HG02678 (cell line): ENCODE measurements around the gene EDARADD.
A peak's percentile ranks its signal among the peaks of the same experiment; 100 is the strongest.
"Not testable (repeated sequence)": the region's sequence is repeated elsewhere in the genome, so short reads cannot be mapped to it uniquely, and the experiment has no call there.

Experiments used
- ATAC-seq: cut with Tn5 transposase; IDR thresholded peaks from one replicate; pipeline ENCODE4 v1.9.1; 2021; ENCODE audit warnings: mild to moderate bottlenecking, moderate library complexity; ENCODE audit not compliant: unreplicated experiment

The EDARADD gene

DNA sequence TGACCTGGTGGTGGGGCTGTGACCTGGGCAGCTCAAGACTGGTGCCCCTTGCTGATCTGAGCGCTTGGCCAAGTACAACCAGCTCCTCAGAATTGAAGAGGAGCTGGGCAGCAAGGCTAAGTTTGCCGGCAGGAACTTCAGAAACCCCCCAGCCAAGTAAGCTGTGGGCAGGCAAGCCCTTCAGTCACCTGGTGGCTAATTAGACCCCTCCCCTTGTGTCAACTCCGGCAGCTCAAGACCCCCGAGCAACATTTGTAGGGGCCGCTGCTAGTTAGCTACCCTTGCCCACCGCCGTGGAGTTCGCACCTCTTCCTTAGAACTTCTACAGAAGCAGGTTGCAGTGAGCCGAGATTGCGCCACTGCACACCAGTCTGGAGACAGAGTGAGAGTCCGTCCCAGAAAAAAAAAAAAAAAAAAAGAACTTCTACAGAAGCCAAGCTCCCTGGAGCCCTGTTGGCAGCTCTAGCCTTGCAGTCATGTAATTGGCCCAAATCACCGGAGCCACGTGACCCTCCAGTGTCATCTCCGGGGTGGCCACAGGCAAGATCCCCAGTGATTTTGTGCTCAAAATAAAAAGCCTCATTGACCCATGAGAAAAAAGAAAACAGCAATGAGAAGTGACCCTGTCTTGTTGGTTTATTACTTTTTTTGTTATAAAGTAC is 90.4 kb downstream of the EDARADD start:
- ATAC-seq = no peak

DNA sequence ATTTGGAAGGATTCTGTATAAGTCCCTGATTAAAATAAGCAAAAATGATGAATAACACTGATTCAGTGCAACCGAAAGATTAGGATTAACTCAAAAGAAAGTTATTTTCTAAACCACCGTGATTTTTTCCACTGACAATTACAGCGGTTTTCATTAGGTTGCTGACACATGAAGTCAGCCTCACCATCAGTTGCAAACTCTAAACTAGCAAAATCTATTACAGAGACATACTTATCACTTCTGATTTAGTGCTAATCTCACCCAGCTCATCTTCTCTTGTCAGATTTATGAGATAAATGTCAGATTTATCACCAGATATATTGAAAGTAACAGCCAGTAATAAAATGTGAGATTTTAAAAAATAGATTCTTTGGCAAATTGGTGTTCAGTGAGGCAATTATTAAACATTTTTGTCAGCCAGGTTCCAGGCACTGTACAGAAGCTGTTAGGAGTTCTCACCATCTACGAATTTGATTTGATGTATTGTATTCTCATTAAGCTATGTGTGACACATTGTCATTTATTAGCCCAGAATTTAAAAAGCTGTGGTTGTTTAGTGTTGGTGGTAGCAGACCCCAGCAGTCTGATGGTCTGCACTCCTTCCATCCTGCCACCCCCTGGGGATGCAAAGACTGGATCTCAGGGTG is 92.4 kb downstream of the EDARADD start:
- no peak for ATAC-seq

DNA sequence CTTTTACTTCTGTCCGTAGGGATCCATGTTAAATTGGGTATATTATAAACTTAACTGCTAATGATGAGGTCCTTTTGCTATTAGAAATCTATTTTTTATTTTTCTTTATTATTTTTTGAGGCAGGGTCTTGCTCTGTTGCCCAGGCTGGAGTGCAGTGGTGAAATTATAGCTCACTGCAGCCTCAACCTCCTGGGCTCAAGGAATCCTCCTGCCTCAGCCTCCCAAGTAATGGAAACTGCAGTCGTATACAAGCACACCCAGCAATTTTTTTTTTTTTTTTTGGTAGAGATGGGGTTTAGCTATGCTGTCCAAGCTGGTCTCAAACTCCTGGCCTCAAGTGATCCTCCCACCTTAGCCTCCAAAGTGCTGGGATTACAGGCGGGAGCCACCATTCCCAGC is 95.1 kb downstream of the EDARADD start:
- not testable (repeated sequence) for ATAC-seq

DNA sequence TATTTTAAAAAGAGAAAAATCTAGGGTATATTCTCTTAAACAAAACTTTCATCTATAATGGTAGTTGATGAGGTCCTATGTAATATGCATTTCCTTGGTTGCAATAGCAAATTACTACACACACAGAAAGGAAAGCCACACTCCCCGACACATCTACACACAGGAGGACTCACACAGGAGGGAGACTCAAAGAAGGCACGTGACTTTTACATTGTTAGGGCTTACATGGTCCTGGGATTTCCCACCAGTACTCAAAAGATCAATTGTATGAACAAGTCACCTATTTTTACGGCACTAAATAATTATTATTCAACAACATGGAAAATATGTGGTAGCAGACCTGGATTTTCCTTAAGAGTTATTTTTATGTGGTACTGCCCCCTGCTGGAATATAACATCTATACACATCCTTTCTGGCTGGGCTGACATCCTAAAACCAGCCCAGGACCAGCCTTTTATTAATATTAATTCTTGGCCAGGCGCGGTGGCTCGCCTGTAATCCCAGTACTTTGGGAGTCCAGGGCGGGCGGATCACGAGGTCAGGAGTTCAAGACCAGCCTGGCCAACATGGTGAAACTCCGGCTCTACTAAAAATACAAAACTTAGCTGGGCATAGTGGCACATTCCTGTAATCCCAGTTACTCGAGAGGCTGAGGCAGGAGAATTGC is 95.8 kb downstream of the EDARADD start:
- no peak for ATAC-seq

DNA sequence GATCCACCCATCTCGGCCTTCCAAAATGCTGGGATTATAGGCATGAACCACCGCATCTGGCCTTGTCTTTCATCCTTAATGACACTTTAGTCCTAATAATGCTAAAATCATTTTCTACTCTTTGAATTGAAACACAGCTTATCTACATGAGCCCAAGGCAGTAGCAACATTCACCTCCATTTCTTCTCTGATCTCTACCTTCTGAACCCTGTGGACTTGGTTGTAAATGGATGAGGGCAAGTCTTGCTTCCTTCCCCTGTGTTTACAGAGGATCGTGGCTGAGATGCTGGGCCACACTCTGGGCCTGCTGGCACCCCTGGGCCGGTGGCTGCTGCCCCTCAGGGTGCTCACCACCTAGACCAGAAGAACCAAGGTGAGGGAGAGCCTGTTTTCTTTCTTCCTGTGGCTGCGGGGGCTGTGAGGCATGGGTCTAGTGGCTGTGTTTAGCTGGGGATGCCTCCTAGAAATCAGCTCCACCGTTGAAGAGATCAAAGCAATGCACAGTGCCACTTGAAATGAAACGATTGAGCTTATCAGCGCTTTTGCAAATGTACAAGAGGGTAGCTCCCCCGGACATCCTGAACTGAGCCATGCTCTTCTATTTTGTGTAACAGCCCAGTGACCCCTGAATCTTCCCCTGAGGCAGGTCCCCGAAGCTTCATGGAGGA is 97.5 kb downstream of the EDARADD start:
- ATAC-seq = no peak

DNA sequence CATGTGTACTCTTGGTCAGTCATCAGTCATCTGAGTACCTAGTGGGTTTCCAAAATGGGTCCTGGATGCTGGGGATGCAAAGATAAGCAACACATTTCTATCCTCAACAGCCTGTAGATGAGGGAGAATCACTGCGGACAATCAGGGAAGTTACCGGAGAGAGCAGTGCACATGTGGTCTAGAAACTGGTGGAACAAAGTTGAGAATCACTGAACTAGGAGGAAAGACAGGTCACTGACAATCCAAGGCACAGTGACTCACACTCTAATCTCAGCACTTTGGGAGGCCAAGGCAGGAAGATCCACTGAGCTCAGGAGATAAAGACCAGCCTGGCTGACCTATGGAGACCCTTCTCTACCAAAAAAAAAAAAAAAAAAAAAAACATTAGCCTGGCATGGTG is 98.3 kb downstream of the EDARADD start:
- no peak for ATAC-seq

DNA sequence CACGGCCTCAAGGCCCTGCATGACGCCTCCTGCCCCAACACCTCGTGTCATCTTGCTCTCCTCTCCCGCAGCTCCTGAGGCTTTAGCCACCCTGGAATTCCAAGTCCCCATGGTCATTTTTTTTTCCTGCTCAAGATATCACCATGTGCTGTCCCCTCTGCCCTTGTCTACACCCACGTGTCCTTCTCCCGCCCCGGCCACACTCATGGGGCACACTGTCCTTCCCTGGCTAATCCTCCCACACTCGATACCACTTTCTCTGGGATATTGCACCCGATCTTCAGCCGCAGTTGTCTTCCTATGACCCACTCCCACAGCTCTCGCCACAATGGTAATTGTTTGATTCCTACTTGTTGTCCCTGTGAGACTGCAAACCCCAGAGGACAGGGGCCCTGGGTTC is 100.0 kb downstream of the EDARADD start:
- ATAC-seq = no peak

DNA sequence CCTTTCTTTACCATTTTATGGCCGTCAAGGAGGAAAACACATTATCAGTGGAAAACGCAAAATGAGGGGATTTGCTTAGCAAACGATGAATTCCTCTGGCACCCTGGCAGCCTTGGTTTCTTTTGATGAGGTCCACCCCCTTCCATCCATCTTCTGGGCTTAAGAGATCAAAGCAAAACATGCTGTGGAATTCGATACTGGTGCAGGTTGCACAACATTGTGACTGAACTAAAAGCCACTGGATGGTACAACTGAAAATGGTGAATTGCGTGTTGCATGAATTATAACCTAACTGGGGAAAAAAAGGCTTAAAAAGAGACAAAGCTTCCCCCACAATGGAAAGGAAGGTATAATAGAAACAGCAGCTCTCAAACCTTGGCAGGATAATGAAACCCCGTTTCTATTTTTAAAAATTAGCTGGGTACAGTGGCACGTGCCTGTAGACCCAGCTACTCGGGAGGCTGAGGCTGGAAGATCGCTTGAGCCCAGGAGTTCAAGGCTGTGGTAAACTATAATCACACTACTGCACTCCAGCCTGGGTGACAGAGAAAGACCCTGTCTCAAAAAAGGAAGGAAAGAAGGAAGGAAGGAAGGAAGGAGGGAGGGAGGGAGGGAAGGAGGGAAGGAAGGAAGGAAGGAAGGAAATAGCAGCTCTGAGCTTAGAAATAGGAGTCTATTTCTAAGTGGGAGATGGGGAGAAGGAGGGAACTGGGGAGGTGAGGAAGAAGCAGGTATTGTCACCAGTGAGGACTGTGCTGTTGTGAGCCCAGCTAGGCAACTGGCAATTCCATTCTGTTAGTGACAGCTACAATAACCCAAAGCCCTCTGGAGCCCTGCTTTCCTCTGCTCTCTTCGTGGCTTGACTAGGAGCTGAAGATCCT is 100.7 kb downstream of the EDARADD start:
- ATAC-seq = no peak

DNA sequence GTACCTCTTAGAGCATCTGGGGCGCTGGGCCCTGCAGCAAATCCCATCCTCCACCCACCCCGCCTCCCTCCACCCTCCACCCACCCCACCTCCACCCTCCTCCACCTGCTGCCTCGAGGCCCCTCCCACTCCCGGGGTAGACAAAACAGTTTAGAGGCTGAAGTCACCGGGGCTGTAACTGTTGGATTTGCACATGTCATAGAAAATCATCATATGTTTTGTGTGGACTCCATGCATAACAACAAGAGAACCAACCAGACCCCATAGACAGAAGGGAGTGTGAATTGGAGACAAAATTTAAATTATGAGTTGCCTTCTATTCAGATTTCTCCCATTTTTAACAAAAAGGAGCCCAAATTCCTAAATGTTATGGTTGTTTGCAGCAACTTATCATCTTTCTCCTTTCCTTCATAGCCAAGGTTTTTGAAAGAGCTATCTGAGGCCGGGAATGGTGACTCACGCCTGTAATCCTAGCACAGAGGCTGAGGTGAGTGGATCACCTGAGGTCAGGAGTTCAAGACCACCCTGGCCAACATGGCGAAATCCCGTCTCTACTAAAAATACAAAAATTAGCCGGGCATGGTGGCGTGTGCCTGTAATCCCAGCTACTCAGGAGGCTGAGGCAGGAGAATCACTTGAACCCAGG is 101.5 kb downstream of the EDARADD start:
- ATAC-seq = no peak

DNA sequence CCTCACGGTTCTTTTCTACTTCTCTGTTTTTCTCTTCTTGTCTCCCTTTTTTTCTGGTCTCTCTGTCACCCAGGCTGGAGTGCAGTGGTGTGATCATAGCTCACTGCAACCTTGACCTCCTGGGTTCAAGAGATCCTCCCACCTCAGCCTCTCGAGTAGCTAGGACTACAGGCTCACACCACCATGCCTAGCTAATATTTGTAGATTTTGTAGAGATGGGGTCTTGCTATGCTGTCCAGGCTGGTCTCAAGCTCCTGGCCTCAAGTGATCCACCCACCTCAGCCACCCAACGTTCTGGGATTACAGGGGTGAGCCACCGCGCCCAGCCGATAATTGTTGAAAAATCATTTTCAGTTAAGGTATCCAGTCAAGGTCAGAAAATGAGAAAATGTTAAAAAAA is 103.8 kb downstream of the EDARADD start:
- no peak for ATAC-seq

DNA sequence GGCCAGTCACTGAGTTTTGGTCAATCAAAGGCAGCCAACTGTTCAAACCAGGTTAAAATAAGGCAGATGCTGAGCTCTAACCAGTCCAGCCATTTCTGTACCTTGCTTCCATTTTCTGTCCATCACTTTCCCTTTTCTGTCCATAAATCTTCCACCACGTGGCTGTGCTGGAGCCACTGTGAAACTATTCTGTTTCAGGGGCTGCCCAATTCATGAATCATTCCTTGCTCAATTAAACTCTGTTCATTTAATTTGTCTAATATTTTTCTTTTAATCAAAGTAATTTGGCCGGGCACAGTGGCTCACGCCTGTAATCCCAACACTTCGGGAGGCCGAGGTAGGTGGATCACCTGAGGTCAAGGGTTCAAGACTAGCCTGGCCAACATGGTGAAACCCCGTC is 107.0 kb downstream of the EDARADD start:
- ATAC-seq = no peak

DNA sequence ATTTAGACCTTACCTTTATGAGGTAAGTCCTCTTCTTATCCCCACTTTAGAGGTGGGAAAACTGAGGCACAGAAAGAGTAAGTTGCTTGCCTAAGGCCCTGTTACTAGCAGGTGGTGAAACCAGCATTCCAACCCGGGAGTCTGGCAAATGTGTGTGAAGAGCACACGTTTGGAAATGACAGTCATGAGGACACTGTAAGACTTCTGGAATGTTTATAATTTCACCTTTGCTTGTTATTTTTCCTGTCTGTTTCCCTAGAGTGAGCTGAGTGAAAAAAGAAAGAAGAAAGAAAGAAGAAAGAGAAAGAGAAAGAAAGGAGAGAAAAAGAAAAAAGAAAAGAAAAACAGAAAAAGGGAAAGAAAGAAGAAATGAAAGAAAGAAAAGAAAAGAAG is 108.5 kb downstream of the EDARADD start:
- ATAC-seq = no peak

DNA sequence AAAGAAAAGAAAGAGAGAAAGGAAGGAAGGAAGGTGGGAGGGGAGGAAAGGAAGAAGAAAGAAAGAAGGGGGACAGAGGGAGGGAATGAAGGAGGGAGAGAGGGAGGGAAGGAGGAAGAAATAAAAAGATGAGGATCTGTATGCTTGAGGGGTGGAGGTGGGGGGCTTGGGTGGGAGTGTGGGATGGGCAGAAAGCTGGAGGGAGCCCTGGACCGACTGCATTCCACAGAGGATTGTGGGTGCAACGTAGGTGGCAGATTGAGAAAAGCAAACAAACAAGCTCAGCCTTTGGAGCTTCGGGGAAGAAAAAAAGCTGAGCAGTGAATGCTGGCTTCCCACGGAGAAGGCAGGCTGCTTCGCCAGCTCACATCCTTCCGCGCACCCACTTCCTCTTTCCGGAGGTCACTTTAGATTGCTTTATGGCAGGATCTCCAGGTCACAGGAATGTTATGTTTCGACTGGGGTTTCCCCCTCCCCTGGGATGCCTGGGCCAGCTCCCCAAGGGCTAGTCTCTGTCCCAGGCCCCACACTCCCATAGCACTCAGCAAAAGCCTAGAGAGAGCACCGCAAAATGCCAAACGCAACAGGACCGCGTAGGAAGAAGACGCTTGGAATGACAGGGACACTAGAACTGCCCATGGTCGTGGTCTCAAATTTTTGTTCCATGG is 109.0 kb downstream of the EDARADD start:
- ATAC-seq = peak; percentile 43

DNA sequence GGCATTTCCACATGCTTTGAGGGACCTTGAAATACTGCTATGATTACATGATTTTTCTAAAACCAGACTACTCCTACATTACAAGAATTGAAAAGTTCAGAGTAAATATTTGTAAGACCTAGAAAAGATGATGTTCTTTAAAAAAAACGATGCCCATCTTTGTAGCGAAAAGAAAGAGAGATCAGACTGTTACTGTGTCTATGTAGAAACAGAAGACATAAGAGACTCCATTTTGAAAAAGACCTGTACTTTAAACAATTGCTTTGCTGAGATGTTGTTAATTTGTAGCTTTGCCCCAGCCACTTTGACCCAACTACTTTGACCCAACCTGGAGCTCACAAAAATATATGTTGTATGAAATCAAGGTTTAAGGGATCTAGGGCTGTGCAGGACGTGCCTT is 110.3 kb downstream of the EDARADD start:
- not testable (repeated sequence) for ATAC-seq

DNA sequence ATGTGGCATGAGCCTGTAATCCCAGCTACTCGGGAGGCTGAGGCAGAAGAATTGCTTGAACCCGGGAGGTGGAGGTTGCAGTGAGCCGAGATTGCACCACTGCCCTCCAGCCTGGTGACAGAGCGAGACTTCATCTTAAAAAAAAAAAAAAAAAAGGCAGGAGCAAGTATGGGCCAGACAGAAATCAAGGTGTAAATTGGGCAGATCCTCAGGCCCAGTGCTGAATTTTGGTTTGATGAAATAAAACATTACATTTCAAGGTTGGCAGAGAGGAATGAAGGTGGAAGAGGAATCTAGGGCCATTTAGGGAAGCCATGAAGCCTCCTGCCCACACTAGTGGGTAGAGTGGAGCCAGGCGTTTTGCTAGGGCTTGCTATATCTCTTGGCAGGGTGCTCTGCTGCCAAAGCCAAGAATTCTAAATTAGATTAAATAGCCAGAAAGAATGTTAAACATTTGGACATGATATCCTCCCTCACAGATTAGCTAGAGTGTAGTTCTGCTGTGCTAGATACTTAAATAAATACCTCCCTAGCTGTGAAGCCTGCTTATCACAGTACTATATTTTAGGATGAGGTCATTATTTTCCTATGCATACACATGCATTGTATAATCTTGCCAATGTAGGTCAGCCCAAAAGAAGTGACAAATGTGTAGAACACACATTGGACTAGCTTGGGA is 113.1 kb downstream of the EDARADD start:
- ATAC-seq = no peak

DNA sequence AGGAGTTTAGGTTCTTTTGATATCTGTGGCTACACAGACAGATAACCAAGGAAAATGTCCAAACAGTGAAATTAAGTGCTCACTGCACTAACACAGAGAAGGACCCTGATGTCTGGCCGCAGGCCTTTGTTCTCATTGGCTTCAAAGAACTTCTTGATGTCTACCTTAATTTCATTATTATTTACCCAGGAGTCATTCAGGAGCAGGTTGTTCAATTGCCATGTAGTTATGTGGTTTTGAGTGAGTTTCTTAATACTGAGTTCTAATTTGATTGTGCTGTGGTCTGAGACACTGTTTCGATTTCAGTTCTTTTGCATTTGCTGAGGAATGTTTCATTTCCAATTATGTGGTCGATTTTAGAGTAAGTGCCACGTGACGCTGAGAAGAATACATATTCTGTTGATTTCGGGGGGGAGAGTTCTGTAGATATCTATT is 114.5 kb downstream of the EDARADD start:
- no peak for ATAC-seq

DNA sequence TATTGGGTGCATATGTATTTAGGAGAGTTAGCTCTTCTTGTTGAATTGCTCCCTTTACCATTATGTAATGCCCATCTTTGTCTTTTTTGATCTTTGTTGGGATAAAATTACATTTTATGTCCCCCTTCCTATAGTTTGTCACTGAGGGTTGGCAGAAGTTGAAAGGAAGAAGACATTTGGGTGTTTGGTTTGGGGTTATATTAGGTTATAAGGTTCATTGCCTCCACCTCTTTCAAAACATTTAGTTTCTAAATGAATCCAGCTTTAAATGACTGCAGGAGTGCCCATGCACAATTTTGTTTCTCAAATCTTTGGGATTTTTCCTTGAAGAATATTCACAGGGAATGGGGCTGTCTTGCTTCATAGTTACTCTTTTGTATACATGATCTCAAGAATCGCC is 115.1 kb downstream of the EDARADD start:
- ATAC-seq = no peak

DNA sequence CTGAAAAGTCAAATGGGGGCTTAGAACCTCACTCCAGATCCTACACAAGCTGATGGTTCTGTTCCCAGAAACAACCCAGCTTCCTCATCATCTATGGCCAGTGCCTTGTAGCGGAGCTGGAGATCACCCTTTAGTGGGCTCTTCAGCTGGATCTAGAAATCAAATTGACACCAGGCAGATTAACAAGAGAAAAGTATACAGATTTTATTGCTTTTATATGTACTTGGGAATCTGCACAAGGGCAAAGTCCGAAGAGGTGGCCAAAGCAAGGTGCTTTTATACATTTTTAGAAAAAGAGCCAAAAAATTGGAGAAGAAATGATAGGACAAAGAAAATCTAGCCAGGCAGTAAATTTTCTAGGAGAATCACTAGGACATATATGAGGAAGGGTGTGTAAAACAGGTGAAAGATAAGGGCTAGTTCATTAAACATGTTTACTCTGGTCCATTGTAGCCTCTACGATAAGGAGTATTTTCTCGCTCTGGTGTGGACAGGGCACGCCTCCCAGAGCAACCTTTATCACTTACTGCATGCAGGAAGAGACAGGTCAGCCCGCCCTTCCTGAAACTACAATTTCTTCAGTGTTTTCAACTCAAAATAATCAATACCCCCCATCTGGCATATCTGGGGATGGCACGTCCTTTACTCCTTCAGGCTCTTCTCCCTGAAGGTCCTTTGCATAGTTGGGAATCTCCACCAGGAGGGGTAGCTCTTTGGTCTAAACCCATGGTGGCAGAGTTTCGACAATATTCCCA is 115.7 kb downstream of the EDARADD start:
- no peak for ATAC-seq
